Lower leg skin (tissue), 4 donors: ENCODE data around the gene NPAS3. TPM values are rescaled to one million over a fixed set of nuclear protein-coding genes. Genes with fewer than 3 reads are reported as not detected.

Experiments used
- DNase-seq, 2 donors: peaks; one replicate each; pipeline ENCODE4 v3.0.0-alpha.2; 2019; ENCODE audit warnings: low spot score in 2 of 2
- H3K4me3 ChIP-seq: fragments of 200-600 bp; sonication (generic); 2 replicates; pipeline ENCODE4 v1.5.1; 2017; ENCODE audit warnings: mild to moderate bottlenecking, low read depth; ENCODE audit not compliant: poor library complexity, severe bottlenecking
- CTCF ChIP-seq, 3 donors: fragments of 450-650 bp; IDR thresholded peaks; one replicate each; pipeline ENCODE4 v1.5.1; 2016; ENCODE audit warnings: antibody characterized with exemption in 3 of 3, mild to moderate bottlenecking in 3 of 3, moderate library complexity in 2 of 3
- POLR2A ChIP-seq, 2 donors: fragments of 450-650 bp; IDR thresholded peaks; one replicate each; pipeline ENCODE4 v1.6.1; 2016 to 2017; ENCODE audit warnings: antibody characterized with exemption in 2 of 2, mild to moderate bottlenecking in 1 of 2, moderate library complexity in 1 of 2
- WGBS, 2 donors: methylation state at CpG; one replicate each; pipeline ENCODE4 v1.1.5; 2018; 5-methylcytosine and 5-hydroxymethylcytosine counted together
- intact Hi-C: fragments of 100-400 bp; cut with DNase I; formaldehyde crosslinking; loops from one replicate; pipeline ENCODE4 v1.15.0; 2023; ENCODE audit warnings: low total_unique reads
- total RNA-seq, 4 donors: library from RNA; depleted of rRNA; stranded (reverse); fragments of >200 nt; gene quantifications; one replicate each; pipeline ENCODE4 v1.1.0, GENCODE V29; 2016

NPAS3 gene
- total RNA-seq, 4 donors from 2014 or later, result 0.25 to 0.29 TPM; not detected in 2

DNA sequence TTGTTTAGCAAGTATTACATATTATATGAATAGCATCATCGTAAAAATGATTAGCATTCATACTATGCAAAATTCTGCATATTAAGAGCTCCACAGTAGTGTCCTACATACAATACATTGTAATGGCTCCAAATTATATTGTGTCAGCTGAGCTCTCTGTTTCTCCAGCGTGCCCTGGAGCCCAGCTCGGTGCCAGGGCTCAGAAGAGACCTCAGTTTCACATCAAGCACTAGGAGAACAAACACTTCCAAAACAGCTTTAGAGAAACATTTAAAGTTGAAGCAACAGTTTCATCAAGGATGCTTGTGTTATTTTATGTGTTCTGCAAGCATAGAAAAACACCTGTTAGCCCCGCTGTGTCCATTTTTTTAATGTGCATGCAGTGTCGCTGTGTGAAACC, 555.3 kb downstream of the NPAS3 start:
- WGBS, 2 donors, result 82 to 85% methylated on average over 5 of the region's 5 CpGs
- no peak overlapping the region for H3K4me3 ChIP-seq
- TF ChIP-seq CTCF (IDR thresholded peaks at IDR 0.05) (no peak), POLR2A (IDR thresholded peaks at IDR 0.05) (no peak)
- intact Hi-C loops, result no loop called here
- no peak for DNase-seq

- TF ChIP-seq POLR2A (IDR thresholded peaks at IDR 0.05), result no peak
- TF ChIP-seq CTCF (IDR thresholded peaks at IDR 0.05), result no peak
- no peak overlapping the region for H3K4me3 ChIP-seq
- 80 to 88% methylated on average over 7 of the region's 7 CpGs for WGBS, 2 donors
Observed at GRCh38 chr14:33499687-33500086, 561.0 kb downstream of the NPAS3 start.

GRCh38 chr14:33504246-33505099, 565.8 kb downstream of the NPAS3 start:
- TF ChIP-seq POLR2A (IDR thresholded peaks at IDR 0.05) (no peak), CTCF (IDR thresholded peaks at IDR 0.05) (no peak)
- no peak for DNase-seq
- WGBS, 2 donors, result 75 to 80% methylated on average over 5 of the region's 5 CpGs
- no peak overlapping the region for H3K4me3 ChIP-seq
- intact Hi-C loops, result no loop called here

More at GRCh38 chr14:33499687-33500086, 561.0 kb downstream of the NPAS3 start:
- DNase-seq, result no peak
- intact Hi-C loops, result no loop called here

DNA sequence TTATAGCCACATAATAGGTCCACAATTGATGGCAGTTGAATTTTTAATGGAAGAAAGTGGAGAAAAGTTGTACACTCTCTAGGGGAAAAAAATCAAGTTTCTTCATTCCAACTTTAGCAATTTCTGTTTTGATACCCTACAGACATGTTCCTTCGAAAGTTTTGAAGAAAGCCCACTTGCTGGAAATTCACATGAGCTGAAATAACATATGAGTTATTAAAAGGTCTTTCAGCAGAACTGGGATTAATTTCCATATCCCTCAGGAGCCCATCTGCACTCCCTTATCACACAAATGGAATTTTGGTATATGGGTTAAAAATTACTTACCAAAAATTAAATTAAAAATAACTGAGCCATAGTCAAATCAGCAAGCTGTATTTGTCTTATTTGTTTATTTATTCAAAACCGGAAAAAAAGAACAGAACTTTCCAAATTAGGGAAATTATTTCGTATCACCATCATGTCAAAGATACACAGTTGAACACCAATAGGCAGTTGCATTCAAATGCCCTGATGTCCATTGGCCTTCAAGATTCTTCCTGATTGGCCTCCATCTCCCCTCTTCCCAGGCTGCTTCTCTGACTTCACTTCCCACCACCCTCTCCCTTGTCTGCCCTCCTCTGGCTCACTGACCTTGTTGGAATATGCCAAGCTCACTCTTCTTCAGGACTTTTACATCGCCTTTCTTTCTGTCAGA, 566.7 kb downstream of the NPAS3 start:
- TF ChIP-seq CTCF (IDR thresholded peaks at IDR 0.05), result no peak
- TF ChIP-seq POLR2A (IDR thresholded peaks at IDR 0.05), result no peak
- no peak for DNase-seq
- intact Hi-C loops, result no loop called here
- H3K4me3 ChIP-seq, result no peak overlapping the region
- WGBS, 2 donors, result 85 to 86% methylated on average over 4 of the region's 4 CpGs

- intact Hi-C loops, result no loop called here
- WGBS, 2 donors, result 87 to 88% methylated on average over 6 of the region's 6 CpGs
- TF ChIP-seq POLR2A (IDR thresholded peaks at IDR 0.05) (no peak), CTCF (IDR thresholded peaks at IDR 0.05) (no peak)
- no peak overlapping the region for H3K4me3 ChIP-seq
- DNase-seq, result no peak
Observed at GRCh38 chr14:33505963-33506329, 567.3 kb downstream of the NPAS3 start.
